ENCODE results near the gene NFAM1. TPM values are rescaled to one million over a fixed set of nuclear protein-coding genes. Genes with fewer than 3 reads are reported as not detected.

The NFAM1 gene
- total RNA-seq, 2 donors from 2014 or later, result 0.74 to 3.5 TPM

GRCh38 chr22:42414021-42414420 lies 18.2 kb downstream of the NFAM1 start:
- DNase-seq (ENCODE audit: low spot score), result no peak
- Histone ChIP-seq H3K9me3 (no peaks in the 10 kb centered on the region), H3K27ac (no peak overlapping the region), H3K36me3 (no peaks in the 10 kb centered on the region), H3K4me3 (no peak overlapping the region), H3K27me3 (no peaks in the 10 kb centered on the region), H3K4me1 (no peaks in the 10 kb centered on the region)
- no peak for TF ChIP-seq CTCF (IDR thresholded peaks at IDR 0.05)

GRCh38 chr22:42412744-42413333 lies 19.4 kb downstream of the NFAM1 start:
- no peak overlapping the region for H3K27ac ChIP-seq
- no peaks in the 10 kb centered on the region for H3K9me3 ChIP-seq
- no peaks in the 10 kb centered on the region for H3K36me3 ChIP-seq
- no peaks in the 10 kb centered on the region for H3K27me3 ChIP-seq
- no peak overlapping the region for H3K4me3 ChIP-seq
- no peaks in the 10 kb centered on the region for H3K4me1 ChIP-seq
- no peak for DNase-seq (ENCODE audit: low spot score)
- TF ChIP-seq CTCF (IDR thresholded peaks at IDR 0.05), result no peak

- Histone ChIP-seq H3K4me3 (no peak overlapping the region), H3K9me3 (no peaks in the 10 kb centered on the region), H3K4me1 (no peaks in the 10 kb centered on the region), H3K27me3 (no peaks in the 10 kb centered on the region), H3K36me3 (no peaks in the 10 kb centered on the region), H3K27ac (no peak overlapping the region)
- no peak for DNase-seq (ENCODE audit: low spot score)
- TF ChIP-seq CTCF (IDR thresholded peaks at IDR 0.05), result no peak
These were observed 21.5 kb downstream of the NFAM1 start for GRCh38 chr22:42410708-42411107.

- DNase-seq (ENCODE audit: low spot score), result no peak
- Histone ChIP-seq H3K27me3 (no peaks in the 10 kb centered on the region), H3K9me3 (no peaks in the 10 kb centered on the region), H3K4me1 (no peaks in the 10 kb centered on the region), H3K27ac (no peak overlapping the region), H3K36me3 (no peaks in the 10 kb centered on the region), H3K4me3 (no peak overlapping the region)
- TF ChIP-seq CTCF (IDR thresholded peaks at IDR 0.05), result no peak
These were observed 23.2 kb downstream of the NFAM1 start for GRCh38 chr22:42408810-42409529.

- no peak for DNase-seq (ENCODE audit: low spot score)
- Histone ChIP-seq H3K4me3 (no peak overlapping the region), H3K9me3 (no peaks in the 10 kb centered on the region), H3K27me3 (no peaks in the 10 kb centered on the region), H3K27ac (no peak overlapping the region), H3K36me3 (no peaks in the 10 kb centered on the region), H3K4me1 (no peaks in the 10 kb centered on the region)
- no peak for TF ChIP-seq CTCF (IDR thresholded peaks at IDR 0.05)
These were observed 23.9 kb downstream of the NFAM1 start for GRCh38 chr22:42408276-42408675.
